HG03097 (cell line): Measurements from ENCODE around the gene HIRIP3.

Source experiments
- ATAC-seq: cut with Tn5 transposase; IDR thresholded peaks from one replicate; pipeline ENCODE4 v1.9.1; 2021; ENCODE audit not compliant: unreplicated experiment, low FRiP score

The HIRIP3 gene

GRCh38 chr16:30000735-30001631 lies 5.6 kb upstream of the HIRIP3 start:
- ATAC-seq: no peak

- no peak for ATAC-seq
Measured at GRCh38 chr16:29999605-30000004, 4.2 kb upstream of the HIRIP3 start.

- ATAC-seq: no peak
Measured at GRCh38 chr16:29996766-29997250, 1.4 kb upstream of the HIRIP3 start.

GRCh38 chr16:29995911-29996765 lies 721 bp upstream of the HIRIP3 start, which contains the start of gene INO80E:
INO80E (plus strand) TSS chr16:29996241; CDS start chr16:29996311, 70 bp downstream.
- peak; percentile 85 for ATAC-seq

- ATAC-seq: no peak
Measured at GRCh38 chr16:29994600-29995323, 655 bp downstream of the HIRIP3 start.

GRCh38 chr16:29993903-29994599 lies 1.4 kb downstream of the HIRIP3 start:
- ATAC-seq: no peak

- no peak for ATAC-seq
Measured at GRCh38 chr16:29993191-29993902, 2.1 kb downstream of the HIRIP3 start.

- no peak for ATAC-seq
Measured at GRCh38 chr16:29992344-29992967, 3.0 kb downstream of the HIRIP3 start.

GRCh38 chr16:29991571-29991904 lies 3.9 kb downstream of the HIRIP3 start:
- ATAC-seq: no peak

- no peak for ATAC-seq
Measured at GRCh38 chr16:29990883-29991570, 4.4 kb downstream of the HIRIP3 start.

GRCh38 chr16:29990034-29990433 lies 5.4 kb downstream of the HIRIP3 start:
- no peak for ATAC-seq

GRCh38 chr16:29989111-29989858 lies 6.1 kb downstream of the HIRIP3 start:
- no peak for ATAC-seq

GRCh38 chr16:29988346-29989075 lies 6.9 kb downstream of the HIRIP3 start:
- ATAC-seq: no peak

- no peak for ATAC-seq
Measured at GRCh38 chr16:29987371-29988085, 7.9 kb downstream of the HIRIP3 start.

GRCh38 chr16:29986931-29987330 lies 8.5 kb downstream of the HIRIP3 start:
- ATAC-seq: no peak

GRCh38 chr16:29986231-29986630 lies 9.2 kb downstream of the HIRIP3 start:
- no peak for ATAC-seq
